Measurements from ENCODE around the gene ACVR1C. TPM values are rescaled to one million over a fixed set of nuclear protein-coding genes. Genes with fewer than 3 reads are reported as not detected.
A peak's percentile ranks its signal among the peaks of the same experiment; 100 is the strongest.
"Not testable (repeated sequence)": the region's sequence is repeated elsewhere in the genome, so short reads cannot be mapped to it uniquely, and the experiment has no call there.

ACVR1C gene
- polyA plus RNA-seq, 3 donors from 2014 or later = not detected

- Mint-ChIP-seq H3K36me3 (no peaks in the 10 kb centered on the region), H3K4me1 (no peaks in the 10 kb centered on the region), H3K4me3 (no peak overlapping the region), H3K9me3 (peaks cover 0 to 11% (median 6%) of the 10 kb centered on the region in 6 donors), H3K27ac (no peak overlapping the region), H3K27me3 (ENCODE audit: low read depth in 3 of 3) (peaks cover 7 to 21% (median 9%) of the 10 kb centered on the region in 3 donors)
- no peak for DNase-seq
Measured at GRCh38 chr2:157611110-157611509, 17.6 kb downstream of the ACVR1C start.

GRCh38 chr2:157606534-157606933 is 22.1 kb downstream of the ACVR1C start:
- no peak for DNase-seq
- Mint-ChIP-seq H3K4me3 (no peak overlapping the region), H3K4me1 (no peaks in the 10 kb centered on the region), H3K9me3 (peaks cover 0 to 11% (median 4%) of the 10 kb centered on the region in 6 donors), H3K27ac (no peak overlapping the region), H3K36me3 (no peaks in the 10 kb centered on the region), H3K27me3 (ENCODE audit: low read depth in 3 of 3) (peaks cover 5 to 19% (median 9%) of the 10 kb centered on the region in 3 donors)

- Mint-ChIP-seq H3K27ac (no peak overlapping the region), H3K27me3 (ENCODE audit: low read depth in 3 of 3) (peaks cover 0 to 11% (median 5%) of the 10 kb centered on the region in 3 donors), H3K4me1 (no peaks in the 10 kb centered on the region), H3K9me3 (no peaks in the 10 kb centered on the region), H3K4me3 (no peak overlapping the region), H3K36me3 (no peaks in the 10 kb centered on the region)
- no peak for DNase-seq
Measured at GRCh38 chr2:157603198-157603597, 25.5 kb downstream of the ACVR1C start.

- no peak for DNase-seq
- Mint-ChIP-seq H3K4me1 (peaks cover 0 to 5% of the 10 kb centered on the region in 2 donors), H3K9me3 (no peaks in the 10 kb centered on the region), H3K27me3 (ENCODE audit: low read depth in 3 of 3) (peaks cover 0 to 11% (median 4%) of the 10 kb centered on the region in 3 donors), H3K4me3 (no peak overlapping the region), H3K27ac (no peak overlapping the region), H3K36me3 (no peaks in the 10 kb centered on the region)
Measured at GRCh38 chr2:157601807-157602206, 26.9 kb downstream of the ACVR1C start.

GRCh38 chr2:157596992-157597681 is 31.5 kb downstream of the ACVR1C start:
- no peak overlapping the region for H3K27ac Mint-ChIP-seq
- H3K4me1 Mint-ChIP-seq = peaks cover 0 to 5% of the 10 kb centered on the region in 2 donors
- H3K9me3 Mint-ChIP-seq = no peaks in the 10 kb centered on the region
- H3K4me3 Mint-ChIP-seq = peak overlapping the region in 3 of 5 donors; percentile 34 to 62 (median 35)
- DNase-seq = peak; percentile 32 to 45 (median 42)
- H3K27me3 Mint-ChIP-seq (ENCODE audit: low read depth in 3 of 3) = peaks cover 0 to 15% (median 2%) of the 10 kb centered on the region in 3 donors
- H3K36me3 Mint-ChIP-seq = no peaks in the 10 kb centered on the region

- no peak for DNase-seq
- no peaks in the 10 kb centered on the region for H3K36me3 Mint-ChIP-seq
- H3K27ac Mint-ChIP-seq = no peak overlapping the region
- H3K4me1 Mint-ChIP-seq = peaks cover 0 to 5% of the 10 kb centered on the region in 2 donors
- peaks cover 0 to 10% (median 4%) of the 10 kb centered on the region in 3 donors for H3K27me3 Mint-ChIP-seq (ENCODE audit: low read depth in 3 of 3)
- H3K4me3 Mint-ChIP-seq = no peak overlapping the region
- H3K9me3 Mint-ChIP-seq = no peaks in the 10 kb centered on the region
Measured at GRCh38 chr2:157593411-157593810, 35.3 kb downstream of the ACVR1C start.

GRCh38 chr2:157592948-157593347 is 35.7 kb downstream of the ACVR1C start:
- DNase-seq = peak in 1 of 3 donors; percentile 23
- Mint-ChIP-seq H3K4me3 (no peak overlapping the region), H3K36me3 (no peaks in the 10 kb centered on the region), H3K27ac (no peak overlapping the region), H3K27me3 (ENCODE audit: low read depth in 3 of 3) (peaks cover 0 to 10% (median 4%) of the 10 kb centered on the region in 3 donors), H3K9me3 (no peaks in the 10 kb centered on the region), H3K4me1 (peaks cover 0 to 5% of the 10 kb centered on the region in 2 donors)

GRCh38 chr2:157592374-157592773 is 36.3 kb downstream of the ACVR1C start:
- Mint-ChIP-seq H3K27me3 (ENCODE audit: low read depth in 3 of 3) (peaks cover 0 to 7% (median 2%) of the 10 kb centered on the region in 3 donors), H3K27ac (no peak overlapping the region), H3K36me3 (no peaks in the 10 kb centered on the region), H3K4me1 (peaks cover 0 to under 1% of the 10 kb centered on the region in 2 donors), H3K4me3 (no peak overlapping the region), H3K9me3 (no peaks in the 10 kb centered on the region)
- no peak for DNase-seq

GRCh38 chr2:157587576-157587975 is 41.1 kb downstream of the ACVR1C start:
- Mint-ChIP-seq H3K27me3 (ENCODE audit: low read depth in 3 of 3) (peaks cover 0 to 5% (median 2%) of the 10 kb centered on the region in 3 donors), H3K4me3 (no peak overlapping the region), H3K27ac (no peak overlapping the region), H3K9me3 (peaks cover 0 to 2% (median 0%) of the 10 kb centered on the region in 6 donors), H3K4me1 (no peaks in the 10 kb centered on the region), H3K36me3 (no peaks in the 10 kb centered on the region)
- DNase-seq = no peak

- Mint-ChIP-seq H3K4me1 (no peaks in the 10 kb centered on the region), H3K27ac (no peak overlapping the region)
Measured at GRCh38 chr2:157574165-157574564, 54.5 kb downstream of the ACVR1C start.

GRCh38 chr2:157572725-157573124 is 55.9 kb downstream of the ACVR1C start:
- H3K27ac Mint-ChIP-seq = no peak overlapping the region
- H3K36me3 Mint-ChIP-seq = no peaks in the 10 kb centered on the region
- no peaks in the 10 kb centered on the region for H3K4me1 Mint-ChIP-seq
- H3K27me3 Mint-ChIP-seq (ENCODE audit: low read depth in 3 of 3) = peaks cover 0 to 2% (median 2%) of the 10 kb centered on the region in 3 donors
- H3K9me3 Mint-ChIP-seq = no peaks in the 10 kb centered on the region
- H3K4me3 Mint-ChIP-seq = no peak overlapping the region
- DNase-seq = no peak

More at GRCh38 chr2:157574165-157574564, 54.5 kb downstream of the ACVR1C start:
- Mint-ChIP-seq H3K36me3 (no peaks in the 10 kb centered on the region), H3K4me3 (no peak overlapping the region), H3K9me3 (no peaks in the 10 kb centered on the region), H3K27me3 (ENCODE audit: low read depth in 3 of 3) (peaks cover 0 to 3% (median 2%) of the 10 kb centered on the region in 3 donors)
- no peak for DNase-seq

GRCh38 chr2:157566623-157567022 is 62.0 kb downstream of the ACVR1C start:
- not testable (repeated sequence) for H3K9me3 Mint-ChIP-seq; H3K36me3 Mint-ChIP-seq; H3K4me1 Mint-ChIP-seq; H3K4me3 Mint-ChIP-seq; H3K27ac Mint-ChIP-seq; DNase-seq; H3K27me3 Mint-ChIP-seq (ENCODE audit: low read depth in 3 of 3)

GRCh38 chr2:157566113-157566512 is 62.6 kb downstream of the ACVR1C start:
- H3K27ac Mint-ChIP-seq; H3K9me3 Mint-ChIP-seq; H3K4me1 Mint-ChIP-seq; DNase-seq; H3K4me3 Mint-ChIP-seq; H3K36me3 Mint-ChIP-seq; H3K27me3 Mint-ChIP-seq (ENCODE audit: low read depth in 3 of 3): not testable (repeated sequence)

- Mint-ChIP-seq H3K36me3 (no peaks in the 10 kb centered on the region), H3K27me3 (ENCODE audit: low read depth in 3 of 3) (peaks cover 0 to 7% (median 0%) of the 10 kb centered on the region in 3 donors), H3K4me3 (no peak overlapping the region), H3K4me1 (peaks cover 0 to 3% of the 10 kb centered on the region in 2 donors), H3K27ac (no peak overlapping the region), H3K9me3 (peaks cover 0 to 3% (median 0%) of the 10 kb centered on the region in 6 donors)
- no peak for DNase-seq
Measured at GRCh38 chr2:157565550-157565949, 63.1 kb downstream of the ACVR1C start.
